Activated T-cell treated with anti-CD3 and anti-CD28 coated beads, Interleukin-2, amount 50 U/mL, for 72 hours (primary cell): ENCODE results near the gene LGR5. TPM values are rescaled to one million over a fixed set of nuclear protein-coding genes. Genes with fewer than 3 reads are reported as not detected.

Experiments
- ATAC-seq, 2 donors: fragments of 150-1000 bp; cut with Tn5 transposase; replicated peaks in 1 of 2; 2 replicates each; pipeline ENCODE4 v1.10.0; 2021; ENCODE audit warnings: moderate library complexity in 2 of 2, mild to moderate bottlenecking in 1 of 2
- DNase-seq, 2 donors: peaks; one replicate each; pipeline ENCODE4 v3.0.0; 2021 to 2022; ENCODE audit warnings: mixed read lengths in 1 of 2
- H3K27ac Mint-ChIP-seq: one replicate; pipeline ENCODE4 v1.8.0; 2022; ENCODE audit warnings: mild to moderate bottlenecking, moderate library complexity, mixed read lengths
- H3K27me3 Mint-ChIP-seq: one replicate; pipeline ENCODE4 v1.8.0; 2022; ENCODE audit warnings: low read depth, mixed read lengths
- H3K36me3 Mint-ChIP-seq, 2 donors: one replicate each; pipeline ENCODE4 v1.8.0; 2022; ENCODE audit warnings: mixed read lengths in 2 of 2, mild to moderate bottlenecking in 1 of 2; ENCODE audit not compliant: insufficient read depth in 2 of 2
- H3K4me1 Mint-ChIP-seq: one replicate; pipeline ENCODE4 v1.8.0; 2022; ENCODE audit warnings: low read depth, mixed read lengths
- H3K4me3 Mint-ChIP-seq, 2 donors: one replicate each; pipeline ENCODE4 v1.8.0; 2022; ENCODE audit warnings: mild to moderate bottlenecking in 2 of 2, mixed read lengths in 2 of 2, moderate library complexity in 2 of 2
- H3K9me3 Mint-ChIP-seq, 2 donors: one replicate each; pipeline ENCODE4 v1.8.0; 2022; ENCODE audit warnings: mixed read lengths in 2 of 2
- total RNA-seq, 2 donors: library from RNA; stranded (reverse); gene quantifications; one replicate each; pipeline ENCODE4 v1.2.3, GENCODE V29; 2022

LGR5 gene
- total RNA-seq, 2 donors from 2014 or later: not detected

- peak overlapping the region; percentile 8 for H3K27ac Mint-ChIP-seq
- peaks cover 4 to 28% of the 10 kb centered on the region in 2 donors for H3K36me3 Mint-ChIP-seq
- no peaks in the 10 kb centered on the region for H3K9me3 Mint-ChIP-seq
- DNase-seq: no peak
- peaks cover 4% of the 10 kb centered on the region for H3K4me1 Mint-ChIP-seq
- no peak overlapping the region for H3K4me3 Mint-ChIP-seq
- H3K27me3 Mint-ChIP-seq: no peaks in the 10 kb centered on the region
- ATAC-seq: no peak
Observed at GRCh38 chr12:71605039-71605438, 165.4 kb downstream of the LGR5 start.

GRCh38 chr12:71607494-71608330 lies 168.1 kb downstream of the LGR5 start:
- DNase-seq (no peak), ATAC-seq (no peak)
- no peak overlapping the region for H3K27ac Mint-ChIP-seq
- H3K4me3 Mint-ChIP-seq: no peak overlapping the region
- no peaks in the 10 kb centered on the region for H3K9me3 Mint-ChIP-seq
- peaks cover 21% of the 10 kb centered on the region for H3K4me1 Mint-ChIP-seq
- peaks cover 7 to 40% of the 10 kb centered on the region in 2 donors for H3K36me3 Mint-ChIP-seq
- no peaks in the 10 kb centered on the region for H3K27me3 Mint-ChIP-seq

- H3K27ac Mint-ChIP-seq: peak overlapping the region; percentile 96
Observed at GRCh38 chr12:71610031-71610795, 170.6 kb downstream of the LGR5 start.

GRCh38 chr12:71621938-71622337 lies 182.3 kb downstream of the LGR5 start:
- H3K36me3 Mint-ChIP-seq: peaks cover 13 to 62% of the 10 kb centered on the region in 2 donors
- H3K4me1 Mint-ChIP-seq: peaks cover 6% of the 10 kb centered on the region
- H3K4me3 Mint-ChIP-seq: no peak overlapping the region
- DNase-seq: no peak
- H3K9me3 Mint-ChIP-seq: no peaks in the 10 kb centered on the region
- H3K27ac Mint-ChIP-seq: peak overlapping the region; percentile 27
- no peak for ATAC-seq
- H3K27me3 Mint-ChIP-seq: no peaks in the 10 kb centered on the region

More at GRCh38 chr12:71610031-71610795, 170.6 kb downstream of the LGR5 start:
- ATAC-seq (no peak), DNase-seq (no peak)
- no peaks in the 10 kb centered on the region for H3K27me3 Mint-ChIP-seq
- H3K4me3 Mint-ChIP-seq: peak overlapping the region in 1 of 2 donors; percentile 48
- H3K9me3 Mint-ChIP-seq: no peaks in the 10 kb centered on the region
- H3K4me1 Mint-ChIP-seq: peaks cover 21% of the 10 kb centered on the region
- peaks cover 11 to 47% of the 10 kb centered on the region in 2 donors for H3K36me3 Mint-ChIP-seq

GRCh38 chr12:71625476-71625875 lies 185.9 kb downstream of the LGR5 start:
- peaks cover 13 to 54% of the 10 kb centered on the region in 2 donors for H3K36me3 Mint-ChIP-seq
- ATAC-seq (no peak), DNase-seq (no peak)
- H3K9me3 Mint-ChIP-seq: no peaks in the 10 kb centered on the region
- H3K4me3 Mint-ChIP-seq: no peak overlapping the region
- no peaks in the 10 kb centered on the region for H3K27me3 Mint-ChIP-seq
- peaks cover 6% of the 10 kb centered on the region for H3K4me1 Mint-ChIP-seq
- H3K27ac Mint-ChIP-seq: no peak overlapping the region

GRCh38 chr12:71626098-71626497 lies 186.5 kb downstream of the LGR5 start:
- DNase-seq: no peak
- H3K27me3 Mint-ChIP-seq: no peaks in the 10 kb centered on the region
- no peaks in the 10 kb centered on the region for H3K9me3 Mint-ChIP-seq
- H3K4me1 Mint-ChIP-seq: peaks cover 6% of the 10 kb centered on the region
- ATAC-seq: no peak
- peaks cover 13 to 50% of the 10 kb centered on the region in 2 donors for H3K36me3 Mint-ChIP-seq
- H3K27ac Mint-ChIP-seq: peak overlapping the region; percentile 24
- peak overlapping the region in 1 of 2 donors; percentile 11 for H3K4me3 Mint-ChIP-seq

- DNase-seq (no peak), ATAC-seq (no peak)
- H3K27me3 Mint-ChIP-seq: no peaks in the 10 kb centered on the region
- peak overlapping the region; percentile 24 for H3K27ac Mint-ChIP-seq
- H3K9me3 Mint-ChIP-seq: no peaks in the 10 kb centered on the region
- H3K36me3 Mint-ChIP-seq: peaks cover 10 to 44% of the 10 kb centered on the region in 2 donors
- peak overlapping the region in 1 of 2 donors; percentile 11 for H3K4me3 Mint-ChIP-seq
- peaks cover 6% of the 10 kb centered on the region for H3K4me1 Mint-ChIP-seq
Observed at GRCh38 chr12:71626768-71627167, 187.2 kb downstream of the LGR5 start.

GRCh38 chr12:71627438-71628002 lies 187.9 kb downstream of the LGR5 start:
- DNase-seq (no peak), ATAC-seq (no peak)
- no peaks in the 10 kb centered on the region for H3K4me1 Mint-ChIP-seq
- peaks cover 6 to 44% of the 10 kb centered on the region in 2 donors for H3K36me3 Mint-ChIP-seq
- no peak overlapping the region for H3K4me3 Mint-ChIP-seq
- no peak overlapping the region for H3K27ac Mint-ChIP-seq
- H3K9me3 Mint-ChIP-seq: no peaks in the 10 kb centered on the region
- H3K27me3 Mint-ChIP-seq: no peaks in the 10 kb centered on the region

Other genes starting within 250 kb of the LGR5 start
- 10 to 100 TPM; 87.7 to 98.7 TPM for gene ZFC3H1, start 224.1 kb downstream of the LGR5 start, total RNA-seq
- 10 to 100 TPM; 13.8 to 15.1 TPM for gene THAP2, start 224.5 kb downstream of the LGR5 start, total RNA-seq
- 10 to 100 TPM; 15.0 to 18.5 TPM for gene TMEM19, start 246.3 kb downstream of the LGR5 start, total RNA-seq